GM21528 (cell line): Measurements from ENCODE around the gene AMFR.

Experiments
- ATAC-seq: cut with Tn5 transposase; IDR thresholded peaks from one replicate; pipeline ENCODE4 v1.9.1; 2021; ENCODE audit warnings: mild to moderate bottlenecking, moderate library complexity; ENCODE audit not compliant: unreplicated experiment, low FRiP score

AMFR gene

GRCh38 chr16:56337131-56337857 lies 88.1 kb downstream of the AMFR start:
- ATAC-seq: no peak

GRCh38 chr16:56336711-56337110 lies 88.6 kb downstream of the AMFR start:
- no peak for ATAC-seq

GRCh38 chr16:56336071-56336688 lies 89.2 kb downstream of the AMFR start:
- ATAC-seq: no peak

- no peak for ATAC-seq
Observed at GRCh38 chr16:56334761-56335160, 90.6 kb downstream of the AMFR start.

- ATAC-seq: no peak
Observed at GRCh38 chr16:56332464-56333079, 92.8 kb downstream of the AMFR start.

- no peak for ATAC-seq
Observed at GRCh38 chr16:56331915-56332314, 93.4 kb downstream of the AMFR start.

- ATAC-seq: no peak
Observed at GRCh38 chr16:56331399-56331798, 93.9 kb downstream of the AMFR start.

GRCh38 chr16:56330476-56330875 lies 94.9 kb downstream of the AMFR start:
- no peak for ATAC-seq

- ATAC-seq: no peak
Observed at GRCh38 chr16:56329887-56330286, 95.5 kb downstream of the AMFR start.

- ATAC-seq: no peak
Observed at GRCh38 chr16:56328276-56329022, 96.9 kb downstream of the AMFR start.

GRCh38 chr16:56327929-56328258 lies 97.5 kb downstream of the AMFR start:
- no peak for ATAC-seq

- no peak for ATAC-seq
Observed at GRCh38 chr16:56327071-56327928, 98.0 kb downstream of the AMFR start.

GRCh38 chr16:56325956-56326355 lies 99.4 kb downstream of the AMFR start:
- no peak for ATAC-seq

- no peak for ATAC-seq
Observed at GRCh38 chr16:56324406-56324805, 100.9 kb downstream of the AMFR start.

GRCh38 chr16:56321571-56321970 lies 103.8 kb downstream of the AMFR start:
- ATAC-seq: no peak

GRCh38 chr16:56320811-56321558 lies 104.4 kb downstream of the AMFR start:
- ATAC-seq: no peak

- ATAC-seq: no peak
Observed at GRCh38 chr16:56320056-56320455, 105.3 kb downstream of the AMFR start.

- no peak for ATAC-seq
Observed at GRCh38 chr16:56319376-56319775, 106.0 kb downstream of the AMFR start.

- no peak for ATAC-seq
Observed at GRCh38 chr16:56318827-56319140, 106.6 kb downstream of the AMFR start.
